ENCODE results near the gene GLTP. TPM values are rescaled to one million over a fixed set of nuclear protein-coding genes. Genes with fewer than 3 reads are reported as not detected.

Gene GLTP
- total and polyA plus RNA-seq, 3 donors from 2014 or later = 20.0 to 27.1 (median 23.1) TPM

DNA sequence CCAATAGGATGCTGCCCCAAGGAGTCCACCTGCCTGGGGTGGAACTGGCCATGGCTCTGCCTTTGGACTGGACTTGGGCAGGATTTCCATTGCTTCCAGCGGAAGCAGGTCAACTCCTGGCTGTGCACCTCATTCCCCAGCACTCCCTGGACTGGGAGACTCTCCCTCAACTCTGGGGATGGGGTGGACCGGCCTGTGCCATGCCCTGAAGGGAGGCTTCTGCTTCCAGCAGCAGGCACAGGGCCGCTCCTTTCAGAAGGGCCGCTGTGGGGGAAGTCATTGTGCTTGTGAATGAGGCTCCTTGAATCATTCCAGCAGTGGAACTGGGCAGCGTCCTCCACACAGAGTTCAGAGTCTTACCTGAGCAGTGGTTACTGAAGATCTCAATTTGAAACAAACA, 42.7 kb upstream of the GLTP start:
- 53 to 63% methylated on average over 5 of the region's 5 CpGs for WGBS, 2 donors
- TF ChIP-seq, protein P1, sequence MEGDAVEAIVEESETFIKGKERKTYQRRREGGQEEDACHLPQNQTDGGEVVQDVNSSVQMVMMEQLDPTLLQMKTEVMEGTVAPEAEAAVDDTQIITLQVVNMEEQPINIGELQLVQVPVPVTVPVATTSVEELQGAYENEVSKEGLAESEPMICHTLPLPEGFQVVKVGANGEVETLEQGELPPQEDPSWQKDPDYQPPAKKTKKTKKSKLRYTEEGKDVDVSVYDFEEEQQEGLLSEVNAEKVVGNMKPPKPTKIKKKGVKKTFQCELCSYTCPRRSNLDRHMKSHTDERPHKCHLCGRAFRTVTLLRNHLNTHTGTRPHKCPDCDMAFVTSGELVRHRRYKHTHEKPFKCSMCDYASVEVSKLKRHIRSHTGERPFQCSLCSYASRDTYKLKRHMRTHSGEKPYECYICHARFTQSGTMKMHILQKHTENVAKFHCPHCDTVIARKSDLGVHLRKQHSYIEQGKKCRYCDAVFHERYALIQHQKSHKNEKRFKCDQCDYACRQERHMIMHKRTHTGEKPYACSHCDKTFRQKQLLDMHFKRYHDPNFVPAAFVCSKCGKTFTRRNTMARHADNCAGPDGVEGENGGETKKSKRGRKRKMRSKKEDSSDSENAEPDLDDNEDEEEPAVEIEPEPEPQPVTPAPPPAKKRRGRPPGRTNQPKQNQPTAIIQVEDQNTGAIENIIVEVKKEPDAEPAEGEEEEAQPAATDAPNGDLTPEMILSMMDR (IDR thresholded peaks at IDR 0.05) = no peak
- no peak for TF ChIP-seq POLR2A (IDR thresholded peaks at IDR 0.05)
- Histone ChIP-seq H3K4me3 (no peak overlapping the region), H3K27ac (no peak overlapping the region), H3K9me3 (no peaks in the 10 kb centered on the region), H3K27me3 (no peaks in the 10 kb centered on the region), H3K4me1 (no peaks in the 10 kb centered on the region), H3K36me3 (ENCODE audit: low read depth, missing control alignments) (no peaks in the 10 kb centered on the region)
- DNase-seq = no peak
- intact Hi-C loops (cut with DNase I; ENCODE audit: low total_unique reads) = no loop called here

DNA sequence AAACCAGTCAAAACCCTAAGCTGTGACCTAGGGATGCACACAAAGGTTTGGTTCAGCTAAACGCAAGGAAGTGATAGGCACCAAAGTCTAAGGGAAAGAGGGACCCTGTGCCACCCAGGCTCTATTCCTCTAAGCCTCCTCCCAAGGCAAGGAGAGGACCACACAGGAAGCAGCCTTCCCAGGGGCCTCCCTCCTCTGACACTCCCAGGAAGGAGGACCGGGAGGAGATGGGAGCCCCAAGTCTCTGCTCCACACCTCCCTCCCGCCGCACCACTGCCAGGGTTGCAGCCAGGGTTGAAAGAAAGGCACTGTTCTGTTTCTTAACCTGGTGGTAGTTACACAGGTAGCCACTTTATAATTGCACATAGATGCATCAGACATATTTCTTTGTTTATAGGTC, 41.6 kb upstream of the GLTP start:
- no peak for TF ChIP-seq POLR2A (IDR thresholded peaks at IDR 0.05)
- TF ChIP-seq, protein P1 (IDR thresholded peaks at IDR 0.05) = no peak
- no peak for DNase-seq
- Histone ChIP-seq H3K36me3 (ENCODE audit: low read depth, missing control alignments) (no peaks in the 10 kb centered on the region), H3K27ac (no peak overlapping the region), H3K4me3 (no peak overlapping the region), H3K9me3 (no peaks in the 10 kb centered on the region), H3K27me3 (no peaks in the 10 kb centered on the region), H3K4me1 (no peaks in the 10 kb centered on the region)
- 56 to 71% methylated on average over 4 of the region's 4 CpGs for WGBS, 2 donors
- intact Hi-C loops (cut with DNase I; ENCODE audit: low total_unique reads) = no loop called here

DNA sequence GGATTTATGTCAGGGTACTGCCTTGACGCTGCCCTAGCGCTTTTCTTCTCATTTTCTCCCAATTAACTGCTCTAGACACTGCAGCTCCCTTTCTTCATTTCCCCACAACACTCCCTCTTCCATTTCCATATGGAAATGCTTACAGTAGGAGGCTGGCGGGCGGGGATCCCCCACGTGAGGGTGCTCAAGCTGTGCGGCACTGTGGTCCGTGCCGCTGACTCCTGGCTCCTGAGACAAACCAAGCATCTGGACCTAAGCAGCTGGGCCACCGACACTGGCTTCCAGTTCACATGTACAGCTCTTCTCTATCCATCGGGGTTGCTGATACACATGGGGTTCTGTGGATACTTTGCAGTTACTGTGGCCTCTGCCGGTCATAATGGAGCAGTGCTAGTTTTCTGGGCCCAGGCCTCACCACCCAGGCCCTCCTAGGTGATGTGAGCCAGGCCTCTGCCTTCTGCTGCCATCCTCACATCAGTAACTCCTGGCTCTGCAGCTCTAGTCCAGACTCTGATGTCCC, 40.0 kb upstream of the GLTP start:
- intact Hi-C loops (cut with DNase I; ENCODE audit: low total_unique reads) = no loop called here
- 89 to 93% methylated on average over 11 of the region's 11 CpGs for WGBS, 2 donors
- H3K27me3 ChIP-seq = no peaks in the 10 kb centered on the region
- no peaks in the 10 kb centered on the region for H3K4me1 ChIP-seq
- H3K27ac ChIP-seq = no peak overlapping the region
- TF ChIP-seq POLR2A (IDR thresholded peaks at IDR 0.05) = no peak
- TF ChIP-seq, protein P1 (IDR thresholded peaks at IDR 0.05) = no peak
- no peaks in the 10 kb centered on the region for H3K9me3 ChIP-seq
- DNase-seq = no peak
- H3K4me3 ChIP-seq = no peak overlapping the region
- H3K36me3 ChIP-seq (ENCODE audit: low read depth, missing control alignments) = no peaks in the 10 kb centered on the region

DNA sequence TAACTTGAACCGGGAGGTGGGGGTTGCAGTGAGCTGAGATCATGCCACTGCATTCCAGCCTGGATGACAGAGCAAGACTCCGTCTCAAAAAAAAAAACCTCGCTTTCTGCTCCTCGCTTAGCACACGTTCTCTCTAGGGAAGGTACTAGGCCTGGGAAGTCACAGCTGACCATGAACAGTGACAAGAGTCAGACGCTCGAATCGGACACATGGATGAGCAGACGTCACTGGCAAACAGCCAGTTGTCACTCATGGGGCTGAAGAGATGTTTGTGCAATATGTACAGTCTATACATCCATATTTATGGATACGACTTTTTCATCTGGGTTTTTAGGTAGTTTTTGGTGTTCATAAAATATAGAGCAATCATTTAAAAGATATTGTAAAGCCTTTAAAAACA, 39.1 kb upstream of the GLTP start:
- Histone ChIP-seq H3K4me1 (no peaks in the 10 kb centered on the region), H3K36me3 (ENCODE audit: low read depth, missing control alignments) (no peaks in the 10 kb centered on the region), H3K27me3 (no peaks in the 10 kb centered on the region), H3K4me3 (no peak overlapping the region), H3K27ac (no peak overlapping the region), H3K9me3 (no peaks in the 10 kb centered on the region)
- DNase-seq = no peak
- intact Hi-C loops (cut with DNase I; ENCODE audit: low total_unique reads) = no loop called here
- TF ChIP-seq, protein P1 (IDR thresholded peaks at IDR 0.05) = no peak
- no peak for TF ChIP-seq POLR2A (IDR thresholded peaks at IDR 0.05)
- 79 to 84% methylated on average over 10 of the region's 10 CpGs for WGBS, 2 donors

DNA sequence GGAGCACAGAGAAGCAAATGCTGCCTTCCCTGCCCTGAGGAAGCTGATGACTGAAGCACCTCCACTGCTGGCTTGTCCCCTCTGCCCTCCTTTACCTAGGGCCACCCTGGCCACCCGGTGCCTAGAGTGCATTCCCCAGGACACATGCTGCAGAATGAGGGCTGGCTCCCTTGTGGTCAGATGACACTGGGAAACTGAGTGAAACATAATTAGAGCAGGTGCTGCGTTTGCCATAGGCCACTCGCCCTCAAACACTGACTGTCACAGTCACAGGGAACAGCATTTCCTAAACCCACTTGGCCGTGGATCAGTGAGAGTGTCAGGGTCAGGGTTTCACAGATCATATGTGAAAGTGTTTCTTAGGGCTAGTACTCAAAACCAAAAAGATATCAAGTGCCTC, 35.7 kb upstream of the GLTP start:
- H3K4me3 ChIP-seq = no peak overlapping the region
- no peak for TF ChIP-seq POLR2A (IDR thresholded peaks at IDR 0.05)
- TF ChIP-seq, protein P1 (IDR thresholded peaks at IDR 0.05) = no peak
- H3K36me3 ChIP-seq (ENCODE audit: low read depth, missing control alignments) = no peaks in the 10 kb centered on the region
- 84 to 85% methylated on average over 4 of the region's 4 CpGs for WGBS, 2 donors
- no peak overlapping the region for H3K27ac ChIP-seq
- no peaks in the 10 kb centered on the region for H3K9me3 ChIP-seq
- no peaks in the 10 kb centered on the region for H3K4me1 ChIP-seq
- no peak for DNase-seq
- H3K27me3 ChIP-seq = no peaks in the 10 kb centered on the region
- intact Hi-C loops (cut with DNase I; ENCODE audit: low total_unique reads) = no loop called here
